ENCODE results near the gene CD69. TPM values are rescaled to one million over a fixed set of nuclear protein-coding genes. Genes with fewer than 3 reads are reported as not detected.

CD69 gene
- total and polyA plus RNA-seq, 2 experiments from 2014 or later, result not detected

DNA sequence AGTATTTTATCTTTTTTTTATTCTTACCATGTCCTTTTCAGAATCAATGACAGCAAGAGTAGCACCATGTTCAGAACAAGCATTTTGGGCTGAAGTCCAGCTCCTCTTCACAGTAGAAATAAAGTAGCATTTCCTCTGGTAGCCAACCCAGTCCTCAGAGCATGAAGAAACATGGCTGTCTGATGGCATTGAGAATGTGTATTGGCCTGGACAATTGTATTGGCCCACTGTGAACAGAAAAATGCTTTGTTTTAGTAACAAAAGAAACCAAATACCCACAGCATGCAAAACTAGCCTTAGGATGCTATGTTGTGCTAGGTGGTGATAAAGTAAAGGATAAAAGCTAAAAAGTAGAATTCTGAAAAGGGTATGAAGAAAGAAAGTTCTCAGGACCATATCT, 5.7 kb downstream of the CD69 start:
- no peaks in the 10 kb centered on the region for H3F3A ChIP-seq (ENCODE audit: insufficient read depth)
- peaks cover 20% of the 10 kb centered on the region for H3K27me3 ChIP-seq (replicated peaks; ENCODE audit: insufficient read depth)
- no peaks in the 10 kb centered on the region for H3K9me3 ChIP-seq (ENCODE audit: low read depth)
- no peak for DNase-seq
- no peaks in the 10 kb centered on the region for H4K20me1 ChIP-seq (ENCODE audit: insufficient read depth)
- no peak overlapping the region for H3K9ac ChIP-seq
- no peaks in the 10 kb centered on the region for H3K79me2 ChIP-seq (ENCODE audit: insufficient read depth)
- H3K4me3 ChIP-seq, result no peak overlapping the region
- TF ChIP-seq EZH2phosphoT487 (IDR thresholded peaks at IDR 0.05; ENCODE audit: insufficient read depth, low read depth) (no peak), EZH2 (IDR thresholded peaks at IDR 0.05; ENCODE audit: insufficient read depth, poor library complexity, severe bottlenecking) (no peak)
- peaks cover 4% of the 10 kb centered on the region; the same call in 1 of the 2 replicates for H3K4me1 ChIP-seq (ENCODE audit: insufficient read depth)
- no peaks in the 10 kb centered on the region for H3K36me3 ChIP-seq (ENCODE audit: low read depth)
- no peak overlapping the region for H2AFZ ChIP-seq
- no peaks in the 10 kb centered on the region for H3K9me2 ChIP-seq (ENCODE audit: insufficient read depth)
- H3K27ac ChIP-seq, result no peak overlapping the region
- no peak overlapping the region for H3K4me2 ChIP-seq (ENCODE audit: unreplicated experiment)
- in situ Hi-C loops (cut with MboI), result no loop called here

DNA sequence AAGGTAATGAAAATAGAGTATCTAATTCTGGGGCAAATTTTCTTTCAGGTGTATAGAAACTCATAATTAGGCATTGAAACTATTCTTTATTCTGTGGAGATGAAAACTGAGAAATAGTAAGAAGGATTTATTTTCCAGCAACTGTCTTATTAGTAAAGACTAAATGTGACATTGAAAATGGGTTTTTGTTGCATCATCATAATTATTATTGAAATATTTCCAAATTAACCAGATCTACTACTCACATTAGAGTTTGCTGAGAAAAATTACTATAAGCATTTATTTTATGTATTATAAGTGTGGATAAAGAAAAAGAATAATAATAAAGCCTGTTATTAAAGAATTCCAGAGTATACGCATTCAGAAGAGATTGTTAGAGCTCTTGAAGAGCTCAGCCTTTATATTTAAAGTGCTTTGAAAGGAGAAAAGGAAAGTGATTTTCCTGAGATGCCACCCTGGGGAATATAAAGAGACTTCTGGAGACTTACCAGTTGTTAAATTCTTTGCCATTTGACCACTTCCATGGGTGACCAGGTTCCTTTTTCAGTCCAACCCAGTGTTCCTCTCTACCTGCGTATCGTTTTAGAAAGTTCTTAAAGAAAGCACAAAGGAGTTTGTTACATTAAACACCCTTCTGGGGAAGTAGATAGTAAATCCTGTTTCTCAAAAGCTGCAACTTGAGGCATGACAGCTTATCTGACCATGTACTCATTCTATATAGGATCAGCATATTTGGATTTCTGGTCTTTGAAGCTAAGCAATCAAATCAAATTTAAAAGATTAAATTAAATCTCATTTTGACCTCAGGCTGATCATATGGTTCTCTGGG, 6.4 kb downstream of the CD69 start:
- TF ChIP-seq EZH2 (IDR thresholded peaks at IDR 0.05; ENCODE audit: insufficient read depth, poor library complexity, severe bottlenecking) (no peak), EZH2phosphoT487 (IDR thresholded peaks at IDR 0.05; ENCODE audit: insufficient read depth, low read depth) (no peak)
- in situ Hi-C loops (cut with MboI), result no loop called here
- peaks cover 13% of the 10 kb centered on the region for H3K27me3 ChIP-seq (replicated peaks; ENCODE audit: insufficient read depth)

DNA sequence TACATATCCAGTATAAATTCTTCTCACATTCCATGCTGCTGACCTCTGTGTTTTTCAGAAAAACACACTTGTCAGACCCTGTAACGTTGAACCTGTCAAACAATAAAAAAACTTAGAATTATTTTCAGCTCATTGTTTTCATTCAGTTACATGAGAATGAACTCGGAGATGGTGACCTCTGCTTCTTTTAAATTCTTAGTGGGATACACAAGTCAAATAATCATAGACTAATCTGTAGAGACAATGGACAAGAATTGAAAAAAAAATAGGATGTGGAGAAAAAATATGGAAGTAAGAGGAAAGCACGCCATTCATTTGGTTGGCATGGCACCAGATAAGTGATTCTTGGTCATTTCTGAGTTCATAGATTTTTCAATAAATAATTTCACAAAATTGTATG, 7.2 kb downstream of the CD69 start:
- Histone ChIP-seq H3K9me2 (ENCODE audit: insufficient read depth) (no peaks in the 10 kb centered on the region), H3K9me3 (ENCODE audit: low read depth) (no peaks in the 10 kb centered on the region), H3K9ac (no peak overlapping the region), H3F3A (ENCODE audit: insufficient read depth) (no peaks in the 10 kb centered on the region), H2AFZ (no peak overlapping the region), H3K27me3 (replicated peaks; ENCODE audit: insufficient read depth) (peaks cover 13% of the 10 kb centered on the region), H3K4me2 (ENCODE audit: unreplicated experiment) (no peak overlapping the region), H3K4me3 (no peak overlapping the region), H3K4me1 (ENCODE audit: insufficient read depth) (peaks cover 4% of the 10 kb centered on the region; the same call in 1 of the 2 replicates), H4K20me1 (ENCODE audit: insufficient read depth) (no peaks in the 10 kb centered on the region), H3K36me3 (ENCODE audit: low read depth) (no peaks in the 10 kb centered on the region), H3K27ac (no peak overlapping the region), H3K79me2 (ENCODE audit: insufficient read depth) (no peaks in the 10 kb centered on the region)
- in situ Hi-C loops (cut with MboI), result no loop called here
- whole genome bisulfite sequencing, 2 experiments (ENCODE audit: low coverage in 1 of 2, low lambda C conversion rate in 2 of 2, missing lambda C conversion rate in 2 of 2), result 55 to 58% methylated on average over 3 of the region's 3 CpGs
- TF ChIP-seq EZH2phosphoT487 (IDR thresholded peaks at IDR 0.05; ENCODE audit: insufficient read depth, low read depth) (no peak), EZH2 (IDR thresholded peaks at IDR 0.05; ENCODE audit: insufficient read depth, poor library complexity, severe bottlenecking) (no peak)
- no peak for DNase-seq

More for the DNA sequence above, 6.4 kb downstream of the CD69 start:
- H3K4me1 ChIP-seq (ENCODE audit: insufficient read depth), result peaks cover 4% of the 10 kb centered on the region; the same call in 1 of the 2 replicates
- no peak overlapping the region for H3K27ac ChIP-seq
- no peaks in the 10 kb centered on the region for H3K9me3 ChIP-seq (ENCODE audit: low read depth)
- no peaks in the 10 kb centered on the region for H4K20me1 ChIP-seq (ENCODE audit: insufficient read depth)
- WGBS, 2 experiments (ENCODE audit: low coverage in 1 of 2, low lambda C conversion rate in 2 of 2, missing lambda C conversion rate in 2 of 2), result 88 to 91% methylated on average over 3 of the region's 3 CpGs
- no peaks in the 10 kb centered on the region for H3K9me2 ChIP-seq (ENCODE audit: insufficient read depth)
- no peaks in the 10 kb centered on the region for H3K36me3 ChIP-seq (ENCODE audit: low read depth)
- no peak overlapping the region for H3K4me2 ChIP-seq (ENCODE audit: unreplicated experiment)
- DNase-seq, result no peak
- H3K79me2 ChIP-seq (ENCODE audit: insufficient read depth), result no peaks in the 10 kb centered on the region
- H3K9ac ChIP-seq, result no peak overlapping the region
- no peaks in the 10 kb centered on the region for H3F3A ChIP-seq (ENCODE audit: insufficient read depth)
- H3K4me3 ChIP-seq, result no peak overlapping the region
- H2AFZ ChIP-seq, result no peak overlapping the region

DNA sequence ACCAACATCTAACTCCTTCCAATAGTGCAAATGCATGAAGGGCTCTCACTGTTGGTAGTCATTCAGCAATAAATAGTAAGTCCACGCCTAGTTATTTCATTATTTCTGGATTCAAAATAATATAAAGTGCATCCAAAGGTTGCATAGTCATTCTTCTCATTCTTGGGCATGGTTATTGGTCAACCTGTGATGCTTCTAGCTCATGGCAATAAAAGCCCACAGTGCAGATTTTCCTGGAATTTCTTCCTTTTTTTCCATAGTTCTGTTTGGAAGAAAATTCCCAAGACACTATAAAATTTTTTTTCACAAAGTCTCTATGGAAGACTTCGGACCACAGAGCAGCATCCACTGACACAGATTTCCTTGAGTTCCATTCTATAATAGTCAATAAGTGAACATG, 7.6 kb downstream of the CD69 start:
- TF ChIP-seq EZH2 (IDR thresholded peaks at IDR 0.05; ENCODE audit: insufficient read depth, poor library complexity, severe bottlenecking) (no peak), EZH2phosphoT487 (IDR thresholded peaks at IDR 0.05; ENCODE audit: insufficient read depth, low read depth) (no peak)
- Histone ChIP-seq H3K4me1 (ENCODE audit: insufficient read depth) (peaks cover 4% of the 10 kb centered on the region; the same call in 1 of the 2 replicates), H3K9ac (no peak overlapping the region), H3K9me3 (ENCODE audit: low read depth) (no peaks in the 10 kb centered on the region), H3K79me2 (ENCODE audit: insufficient read depth) (no peaks in the 10 kb centered on the region), H2AFZ (no peak overlapping the region), H3K9me2 (ENCODE audit: insufficient read depth) (no peaks in the 10 kb centered on the region), H4K20me1 (ENCODE audit: insufficient read depth) (no peaks in the 10 kb centered on the region), H3F3A (ENCODE audit: insufficient read depth) (no peaks in the 10 kb centered on the region), H3K27ac (no peak overlapping the region), H3K4me2 (ENCODE audit: unreplicated experiment) (no peak overlapping the region), H3K4me3 (no peak overlapping the region), H3K36me3 (ENCODE audit: low read depth) (no peaks in the 10 kb centered on the region), H3K27me3 (replicated peaks; ENCODE audit: insufficient read depth) (peaks cover 13% of the 10 kb centered on the region)
- WGBS, 2 experiments (ENCODE audit: low coverage in 1 of 2, low lambda C conversion rate in 2 of 2, missing lambda C conversion rate in 2 of 2), result 10 to 19% methylated on average over 2 of the region's 2 CpGs
- in situ Hi-C loops (cut with MboI), result no loop called here
- DNase-seq, result no peak

Data from GM23248 (cell line).